ENCODE results near the gene SDK1. TPM values are rescaled to one million over a fixed set of nuclear protein-coding genes. Genes with fewer than 3 reads are reported as not detected.

The SDK1 gene
- total RNA-seq, 1 donor from 2014 or later, result 10.9 TPM

- H3K27ac Mint-ChIP-seq (ENCODE audit: unreplicated experiment), result no peak overlapping the region
- TF ChIP-seq, protein P1, sequence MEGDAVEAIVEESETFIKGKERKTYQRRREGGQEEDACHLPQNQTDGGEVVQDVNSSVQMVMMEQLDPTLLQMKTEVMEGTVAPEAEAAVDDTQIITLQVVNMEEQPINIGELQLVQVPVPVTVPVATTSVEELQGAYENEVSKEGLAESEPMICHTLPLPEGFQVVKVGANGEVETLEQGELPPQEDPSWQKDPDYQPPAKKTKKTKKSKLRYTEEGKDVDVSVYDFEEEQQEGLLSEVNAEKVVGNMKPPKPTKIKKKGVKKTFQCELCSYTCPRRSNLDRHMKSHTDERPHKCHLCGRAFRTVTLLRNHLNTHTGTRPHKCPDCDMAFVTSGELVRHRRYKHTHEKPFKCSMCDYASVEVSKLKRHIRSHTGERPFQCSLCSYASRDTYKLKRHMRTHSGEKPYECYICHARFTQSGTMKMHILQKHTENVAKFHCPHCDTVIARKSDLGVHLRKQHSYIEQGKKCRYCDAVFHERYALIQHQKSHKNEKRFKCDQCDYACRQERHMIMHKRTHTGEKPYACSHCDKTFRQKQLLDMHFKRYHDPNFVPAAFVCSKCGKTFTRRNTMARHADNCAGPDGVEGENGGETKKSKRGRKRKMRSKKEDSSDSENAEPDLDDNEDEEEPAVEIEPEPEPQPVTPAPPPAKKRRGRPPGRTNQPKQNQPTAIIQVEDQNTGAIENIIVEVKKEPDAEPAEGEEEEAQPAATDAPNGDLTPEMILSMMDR (IDR thresholded peaks at IDR 0.05), result no peak
- H3K9me3 Mint-ChIP-seq (ENCODE audit: low read depth), result peaks cover 27% of the 10 kb centered on the region
- no peaks in the 10 kb centered on the region for H3K27me3 Mint-ChIP-seq (ENCODE audit: low read depth)
- peaks cover 10% of the 10 kb centered on the region for H3K4me1 Mint-ChIP-seq (ENCODE audit: low read depth)
- peaks cover 25% of the 10 kb centered on the region for H3K36me3 Mint-ChIP-seq (ENCODE audit: low read depth)
- DNase-seq (ENCODE audit: low spot score), result no peak
- H3K4me3 Mint-ChIP-seq (ENCODE audit: unreplicated experiment), result no peak overlapping the region
These were observed 755.7 kb downstream of the SDK1 start for GRCh38 chr7:4056552-4057288.

- Mint-ChIP-seq H3K4me3 (ENCODE audit: unreplicated experiment) (no peak overlapping the region), H3K9me3 (ENCODE audit: low read depth) (peaks cover 29% of the 10 kb centered on the region), H3K36me3 (ENCODE audit: low read depth) (peaks cover 23% of the 10 kb centered on the region), H3K27ac (ENCODE audit: unreplicated experiment) (no peak overlapping the region), H3K27me3 (ENCODE audit: low read depth) (no peaks in the 10 kb centered on the region), H3K4me1 (ENCODE audit: low read depth) (peaks cover 10% of the 10 kb centered on the region)
- TF ChIP-seq, protein P1 (IDR thresholded peaks at IDR 0.05), result no peak
- no peak for DNase-seq (ENCODE audit: low spot score)
These were observed 756.2 kb downstream of the SDK1 start for GRCh38 chr7:4057289-4057616.

GRCh38 chr7:4058158-4058557, 757.1 kb downstream of the SDK1 start:
- Mint-ChIP-seq H3K36me3 (ENCODE audit: low read depth) (peaks cover 20% of the 10 kb centered on the region), H3K27ac (ENCODE audit: unreplicated experiment) (no peak overlapping the region), H3K9me3 (ENCODE audit: low read depth) (peaks cover 35% of the 10 kb centered on the region), H3K4me1 (ENCODE audit: low read depth) (peaks cover 10% of the 10 kb centered on the region), H3K4me3 (ENCODE audit: unreplicated experiment) (no peak overlapping the region), H3K27me3 (ENCODE audit: low read depth) (no peaks in the 10 kb centered on the region)
- TF ChIP-seq, protein P1 (IDR thresholded peaks at IDR 0.05), result no peak
- no peak for DNase-seq (ENCODE audit: low spot score)

DNA sequence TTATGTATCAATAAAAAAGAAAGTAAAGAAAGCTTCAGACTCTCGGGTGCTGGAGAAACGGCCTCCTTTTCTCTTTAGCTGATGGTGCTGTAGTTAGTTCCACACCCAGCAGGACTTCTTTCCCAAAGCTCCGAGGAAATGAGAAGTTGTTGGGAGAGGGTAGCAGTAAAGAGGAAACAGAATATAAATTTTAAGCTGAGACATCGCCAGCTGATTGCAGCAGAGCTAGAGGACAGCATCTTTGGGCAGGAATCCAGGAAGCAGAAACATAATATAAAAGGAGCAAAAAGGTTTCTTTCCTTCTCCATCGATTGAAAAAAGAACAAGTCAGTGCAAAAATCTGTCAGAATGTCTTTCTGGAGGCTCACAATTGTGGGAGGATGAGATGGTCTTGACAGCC, 764.1 kb downstream of the SDK1 start:
- TF ChIP-seq, protein P1 (IDR thresholded peaks at IDR 0.05), result no peak
- H3K36me3 Mint-ChIP-seq (ENCODE audit: low read depth), result peaks cover under 1% of the 10 kb centered on the region
- no peak overlapping the region for H3K27ac Mint-ChIP-seq (ENCODE audit: unreplicated experiment)
- DNase-seq (ENCODE audit: low spot score), result no peak
- no peaks in the 10 kb centered on the region for H3K4me1 Mint-ChIP-seq (ENCODE audit: low read depth)
- no peaks in the 10 kb centered on the region for H3K27me3 Mint-ChIP-seq (ENCODE audit: low read depth)
- no peak overlapping the region for H3K4me3 Mint-ChIP-seq (ENCODE audit: unreplicated experiment)
- peaks cover 11% of the 10 kb centered on the region for H3K9me3 Mint-ChIP-seq (ENCODE audit: low read depth)

- TF ChIP-seq, protein P1 (IDR thresholded peaks at IDR 0.05), result no peak
- Mint-ChIP-seq H3K4me1 (ENCODE audit: low read depth) (no peaks in the 10 kb centered on the region), H3K27me3 (ENCODE audit: low read depth) (no peaks in the 10 kb centered on the region), H3K4me3 (ENCODE audit: unreplicated experiment) (no peak overlapping the region), H3K36me3 (ENCODE audit: low read depth) (peaks cover 4% of the 10 kb centered on the region), H3K27ac (ENCODE audit: unreplicated experiment) (no peak overlapping the region), H3K9me3 (ENCODE audit: low read depth) (peaks cover 10% of the 10 kb centered on the region)
- DNase-seq (ENCODE audit: low spot score), result no peak
These were observed 765.2 kb downstream of the SDK1 start for GRCh38 chr7:4066206-4066605.

All from chondrocyte (in vitro differentiated cells).